Eye (tissue), 1 donor: Measurements from ENCODE around the gene FBXW7.
A peak's percentile ranks its signal among the peaks of the same experiment; 100 is the strongest.

Experiments
- DNase-seq: peaks from one replicate; pipeline ENCODE4 v3.0.0-alpha.2; 2015

FBXW7 gene

GRCh38 chr4:152322656-152323055 lies 213.2 kb downstream of the FBXW7 start:
- peak; percentile 66 for DNase-seq

GRCh38 chr4:152321923-152322322 lies 214.0 kb downstream of the FBXW7 start:
- DNase-seq = no peak

GRCh38 chr4:152321398-152321797 lies 214.5 kb downstream of the FBXW7 start:
- DNase-seq = no peak

GRCh38 chr4:152316969-152317368 lies 218.9 kb downstream of the FBXW7 start:
- DNase-seq = no peak

GRCh38 chr4:152310257-152310656 lies 225.6 kb downstream of the FBXW7 start:
- peak; percentile 37 for DNase-seq

- DNase-seq = no peak
These were observed 226.5 kb downstream of the FBXW7 start for GRCh38 chr4:152309418-152309817.

GRCh38 chr4:152308951-152309350 lies 226.9 kb downstream of the FBXW7 start:
- DNase-seq = no peak

- no peak for DNase-seq
These were observed 228.2 kb downstream of the FBXW7 start for GRCh38 chr4:152307669-152308068.

GRCh38 chr4:152306541-152306940 lies 229.4 kb downstream of the FBXW7 start:
- no peak for DNase-seq

- DNase-seq = peak; percentile 37
These were observed 231.7 kb downstream of the FBXW7 start for GRCh38 chr4:152304220-152304619.

GRCh38 chr4:152301381-152301780 lies 234.5 kb downstream of the FBXW7 start:
- DNase-seq = no peak

- DNase-seq = no peak
These were observed 236.3 kb downstream of the FBXW7 start for GRCh38 chr4:152299553-152299952.

- peak; percentile 69 for DNase-seq
These were observed 239.5 kb downstream of the FBXW7 start for GRCh38 chr4:152296386-152296785.

- DNase-seq = no peak
These were observed 241.1 kb downstream of the FBXW7 start for GRCh38 chr4:152294765-152295164.

GRCh38 chr4:152294331-152294730 lies 241.6 kb downstream of the FBXW7 start:
- DNase-seq = no peak

GRCh38 chr4:152293527-152293926 lies 242.4 kb downstream of the FBXW7 start:
- DNase-seq = no peak

- DNase-seq = no peak
These were observed 245.4 kb downstream of the FBXW7 start for GRCh38 chr4:152290366-152290921.

GRCh38 chr4:152289941-152290340 lies 246.0 kb downstream of the FBXW7 start:
- DNase-seq = peak; percentile 18

- no peak for DNase-seq
These were observed 246.4 kb downstream of the FBXW7 start for GRCh38 chr4:152289541-152289940.

GRCh38 chr4:152283801-152284470 lies 252.0 kb downstream of the FBXW7 start:
- DNase-seq = no peak

GRCh38 chr4:152281822-152282221 lies 254.1 kb downstream of the FBXW7 start:
- no peak for DNase-seq

GRCh38 chr4:152281211-152281610 lies 254.7 kb downstream of the FBXW7 start:
- DNase-seq = no peak

- no peak for DNase-seq
These were observed 256.7 kb downstream of the FBXW7 start for GRCh38 chr4:152279234-152279566.

- no peak for DNase-seq
These were observed 257.2 kb downstream of the FBXW7 start for GRCh38 chr4:152278505-152279233.

GRCh38 chr4:152278172-152278504 lies 257.8 kb downstream of the FBXW7 start:
- DNase-seq = no peak
